Rectal smooth muscle tissue (tissue), 1 donor: Measurements from ENCODE around the gene MAPRE2.

Experiments
- H3K27ac ChIP-seq: one replicate; pipeline ENCODE4 v1.7.0; 2013; ENCODE audit warnings: low read depth, low read length, inconsistent platforms
- H3K27me3 ChIP-seq: one replicate; pipeline ENCODE4 v1.7.0; 2013; ENCODE audit warnings: low read length; ENCODE audit not compliant: control insufficient read depth, insufficient read depth
- H3K36me3 ChIP-seq: one replicate; pipeline ENCODE4 v1.7.0; 2013; ENCODE audit warnings: low read length; ENCODE audit not compliant: control insufficient read depth, insufficient read depth
- H3K4me1 ChIP-seq: one replicate; pipeline ENCODE4 v1.7.0; 2013; ENCODE audit warnings: low read length; ENCODE audit not compliant: control insufficient read depth, insufficient read depth
- H3K4me3 ChIP-seq: one replicate; pipeline ENCODE4 v1.7.0; 2013; ENCODE audit warnings: low read length
- H3K9ac ChIP-seq: one replicate; pipeline ENCODE4 v1.7.0; 2013; ENCODE audit warnings: low read length

Gene MAPRE2

GRCh38 chr18:35054401-35054800 lies 13.2 kb downstream of the MAPRE2 start:
- Histone ChIP-seq H3K9ac (no peak overlapping the region), H3K4me1 (peaks cover 2% of the 10 kb centered on the region), H3K27ac (no peak overlapping the region), H3K4me3 (no peak overlapping the region), H3K36me3 (no peaks in the 10 kb centered on the region), H3K27me3 (no peaks in the 10 kb centered on the region)

GRCh38 chr18:35055105-35055504 lies 13.9 kb downstream of the MAPRE2 start:
- H3K9ac ChIP-seq, result no peak overlapping the region
- H3K36me3 ChIP-seq, result no peaks in the 10 kb centered on the region
- peaks cover 2% of the 10 kb centered on the region for H3K4me1 ChIP-seq
- H3K27ac ChIP-seq, result no peak overlapping the region
- H3K27me3 ChIP-seq, result no peaks in the 10 kb centered on the region
- no peak overlapping the region for H3K4me3 ChIP-seq

DNA sequence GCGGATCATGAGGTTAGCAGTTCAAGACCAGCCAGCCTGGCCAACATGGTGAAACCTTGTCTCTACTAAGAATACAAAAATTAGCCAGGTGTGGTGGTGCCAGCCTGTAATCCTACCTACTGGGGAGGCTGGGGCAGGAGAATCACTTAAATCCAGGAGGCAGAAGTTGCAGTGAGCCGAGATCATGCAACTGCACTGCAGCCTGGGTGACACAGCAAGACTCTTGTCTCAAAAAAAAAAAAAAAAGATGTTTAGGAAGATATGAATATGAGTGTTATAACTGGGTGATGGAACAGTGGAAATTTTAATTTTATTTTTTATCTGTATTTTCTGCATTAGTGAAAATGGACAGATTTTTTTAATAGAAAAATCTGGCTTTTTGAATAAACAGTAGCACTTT lies 14.5 kb downstream of the MAPRE2 start:
- no peak overlapping the region for H3K27ac ChIP-seq
- H3K36me3 ChIP-seq, result no peaks in the 10 kb centered on the region
- no peaks in the 10 kb centered on the region for H3K4me1 ChIP-seq
- H3K4me3 ChIP-seq, result no peak overlapping the region
- H3K9ac ChIP-seq, result no peak overlapping the region
- H3K27me3 ChIP-seq, result no peaks in the 10 kb centered on the region

DNA sequence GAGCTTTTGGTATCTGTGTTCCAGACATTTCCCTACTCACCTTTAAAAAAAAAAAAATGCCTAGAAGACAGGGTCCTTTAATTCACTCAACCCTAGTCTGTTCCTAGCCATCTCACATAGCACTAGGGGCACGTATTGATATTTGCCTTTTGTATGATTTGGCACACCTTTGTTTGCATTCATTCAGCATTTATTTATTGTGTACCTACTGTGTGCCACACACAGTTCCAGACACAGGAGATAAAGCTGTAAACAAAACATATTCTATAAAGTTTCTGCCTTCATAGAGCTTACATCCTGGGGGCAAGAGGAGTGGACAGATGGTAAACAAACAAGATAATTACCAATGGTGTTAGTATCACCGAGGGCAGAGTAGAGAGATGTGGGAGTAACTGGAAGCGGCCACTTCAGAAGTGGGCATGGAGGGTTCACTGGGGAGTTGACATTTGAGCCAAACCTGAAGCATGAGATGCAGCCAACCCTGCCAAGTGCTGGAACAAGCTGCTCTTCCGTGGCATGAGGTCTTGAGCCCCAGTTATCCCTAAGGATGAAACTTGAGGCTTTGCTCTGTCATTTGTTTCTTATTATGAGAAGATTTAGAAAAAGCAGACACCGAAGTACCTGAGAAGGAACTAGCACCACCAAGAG lies 18.2 kb downstream of the MAPRE2 start:
- no peak overlapping the region for H3K9ac ChIP-seq
- no peak overlapping the region for H3K4me3 ChIP-seq
- no peaks in the 10 kb centered on the region for H3K4me1 ChIP-seq
- no peaks in the 10 kb centered on the region for H3K36me3 ChIP-seq
- H3K27ac ChIP-seq, result no peak overlapping the region
- H3K27me3 ChIP-seq, result no peaks in the 10 kb centered on the region

DNA sequence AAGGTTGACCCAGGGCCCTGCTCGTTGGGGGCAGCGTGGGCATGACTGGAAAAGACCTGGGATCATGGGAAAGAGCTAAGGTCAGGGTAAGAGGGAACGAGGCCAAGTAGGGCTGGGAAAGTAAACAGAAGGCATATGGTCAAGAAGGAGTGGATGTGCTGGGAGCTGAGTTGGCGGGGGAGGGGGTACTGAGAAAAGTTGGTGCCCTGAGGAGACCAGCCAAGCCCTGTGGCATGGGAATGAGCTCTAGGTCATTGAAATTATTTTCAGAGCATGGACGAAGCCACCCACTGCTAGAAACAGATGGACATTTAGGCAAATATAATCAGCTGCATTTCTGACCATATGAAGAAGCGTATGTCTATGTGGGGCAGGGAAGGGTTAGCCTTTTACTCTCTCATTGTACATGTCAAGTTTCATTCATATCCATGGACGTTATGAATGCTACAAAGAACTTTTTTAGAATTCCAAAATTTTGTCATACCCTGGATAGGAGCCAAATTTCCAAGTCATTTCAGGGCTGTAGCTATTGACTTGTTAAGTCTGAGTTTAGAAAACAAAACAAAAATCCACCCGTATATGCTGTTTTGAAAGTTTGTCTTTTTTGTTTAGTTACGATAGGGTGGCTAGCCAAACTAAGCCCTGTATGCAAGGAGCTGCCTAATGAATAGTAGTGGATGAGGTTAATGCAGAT lies 19.1 kb downstream of the MAPRE2 start:
- no peaks in the 10 kb centered on the region for H3K36me3 ChIP-seq
- H3K4me3 ChIP-seq, result no peak overlapping the region
- no peaks in the 10 kb centered on the region for H3K27me3 ChIP-seq
- H3K27ac ChIP-seq, result no peak overlapping the region
- no peak overlapping the region for H3K9ac ChIP-seq
- H3K4me1 ChIP-seq, result no peaks in the 10 kb centered on the region

GRCh38 chr18:35061336-35061735 lies 20.1 kb downstream of the MAPRE2 start:
- no peaks in the 10 kb centered on the region for H3K4me1 ChIP-seq
- no peak overlapping the region for H3K27ac ChIP-seq
- H3K9ac ChIP-seq, result no peak overlapping the region
- no peaks in the 10 kb centered on the region for H3K36me3 ChIP-seq
- H3K4me3 ChIP-seq, result no peak overlapping the region
- H3K27me3 ChIP-seq, result no peaks in the 10 kb centered on the region

DNA sequence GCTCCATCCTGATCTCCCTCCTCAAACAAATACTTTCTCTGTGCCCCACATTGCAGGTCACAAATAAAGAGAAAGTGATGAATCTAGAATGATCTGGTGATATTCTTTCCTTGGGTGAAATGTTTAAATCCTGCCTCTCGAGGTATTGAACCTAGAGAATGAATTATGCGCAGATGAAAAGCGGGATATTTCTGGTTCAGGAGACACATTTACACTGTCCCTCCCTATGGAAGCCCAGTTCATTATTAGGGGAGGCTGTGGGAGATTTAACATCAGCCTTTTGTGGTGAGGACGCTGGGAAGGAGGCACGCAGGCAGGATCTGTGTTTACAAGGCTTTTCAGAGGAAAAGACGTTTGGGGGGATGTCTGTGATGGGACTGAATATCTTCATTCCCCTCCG lies 20.6 kb downstream of the MAPRE2 start:
- no peaks in the 10 kb centered on the region for H3K27me3 ChIP-seq
- H3K36me3 ChIP-seq, result no peaks in the 10 kb centered on the region
- H3K9ac ChIP-seq, result no peak overlapping the region
- H3K27ac ChIP-seq, result no peak overlapping the region
- no peak overlapping the region for H3K4me3 ChIP-seq
- no peaks in the 10 kb centered on the region for H3K4me1 ChIP-seq

DNA sequence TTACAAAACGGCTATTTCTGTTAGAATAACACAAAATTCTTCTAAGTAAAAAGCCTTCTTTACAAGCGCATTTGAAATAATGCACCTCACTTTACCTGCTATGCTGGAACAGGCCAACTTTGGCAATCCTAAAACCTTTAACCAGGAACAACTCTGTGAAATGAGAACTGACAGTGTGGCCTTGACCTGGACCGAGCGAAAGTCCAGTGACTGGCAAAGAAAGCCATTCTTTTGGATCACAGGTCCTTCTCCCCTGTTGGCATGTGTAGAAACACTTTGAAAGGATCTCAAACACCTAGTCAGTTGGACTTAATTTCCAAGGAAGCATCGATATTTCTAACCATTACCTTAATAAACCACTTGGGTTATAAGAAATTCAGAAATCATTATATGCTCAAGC lies 21.2 kb downstream of the MAPRE2 start:
- H3K36me3 ChIP-seq, result no peaks in the 10 kb centered on the region
- no peaks in the 10 kb centered on the region for H3K4me1 ChIP-seq
- no peaks in the 10 kb centered on the region for H3K27me3 ChIP-seq
- no peak overlapping the region for H3K9ac ChIP-seq
- H3K27ac ChIP-seq, result no peak overlapping the region
- H3K4me3 ChIP-seq, result no peak overlapping the region

DNA sequence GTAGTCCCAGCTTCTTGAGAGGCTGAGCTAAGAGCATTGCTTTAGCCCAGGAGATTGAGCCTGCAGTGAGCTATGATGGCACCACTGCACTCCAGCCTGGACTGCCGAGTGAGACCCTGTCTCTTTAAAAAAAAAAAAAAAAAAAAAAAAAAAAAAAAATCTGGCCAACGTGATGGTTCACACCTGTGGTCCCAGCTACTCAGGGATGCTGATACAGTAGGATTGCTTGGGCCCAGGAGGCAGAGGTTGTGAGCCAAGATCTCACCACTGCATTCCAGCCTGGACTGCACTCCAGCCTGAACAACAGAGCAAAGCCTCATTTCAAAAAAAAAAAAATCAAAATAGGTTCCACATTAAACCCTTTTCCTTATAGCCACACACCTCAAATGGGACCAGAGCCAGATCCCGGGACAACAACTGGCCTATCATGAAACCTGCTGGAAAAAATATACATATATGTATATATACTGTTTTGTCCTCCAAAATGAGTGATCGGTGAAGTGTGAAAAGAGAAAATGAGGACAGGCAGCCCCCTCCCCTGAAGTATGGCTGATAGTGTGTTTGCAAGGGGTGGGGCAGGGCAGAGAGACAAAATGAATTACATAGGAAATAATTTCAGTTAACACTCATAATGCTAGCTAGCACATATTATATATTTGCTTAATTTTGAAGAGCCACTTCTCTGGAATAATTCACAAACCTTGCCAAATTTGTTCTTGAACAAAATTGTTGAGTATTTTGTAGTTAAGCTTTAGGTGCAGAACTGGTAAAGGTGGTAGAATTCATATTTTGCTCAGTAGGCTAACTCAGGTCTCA lies 22.9 kb downstream of the MAPRE2 start:
- Histone ChIP-seq H3K27ac (no peak overlapping the region), H3K27me3 (no peaks in the 10 kb centered on the region), H3K9ac (no peak overlapping the region), H3K36me3 (no peaks in the 10 kb centered on the region), H3K4me3 (no peak overlapping the region), H3K4me1 (no peaks in the 10 kb centered on the region)

- H3K27me3 ChIP-seq, result no peaks in the 10 kb centered on the region
Observed at GRCh38 chr18:35067454-35067853, 26.2 kb downstream of the MAPRE2 start.

DNA sequence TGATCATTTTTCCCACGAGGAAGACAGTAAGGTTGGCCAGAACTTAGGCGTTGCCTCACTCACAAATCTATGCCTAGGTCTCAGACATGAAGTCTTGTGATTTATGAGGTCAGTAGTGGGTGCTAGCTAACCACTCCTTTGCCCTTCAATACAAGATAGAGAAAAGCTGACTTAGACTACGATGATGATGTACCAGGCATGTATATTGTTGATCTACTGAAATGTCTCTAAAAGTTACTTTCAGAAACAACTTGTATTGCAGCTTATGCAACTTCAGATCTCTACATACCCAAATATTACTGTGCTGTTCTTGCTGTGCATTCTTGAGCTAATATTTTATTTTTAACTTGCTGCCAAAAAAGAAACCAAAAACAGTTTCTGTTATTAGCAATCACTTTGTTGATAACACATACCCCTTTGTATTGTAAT lies 30.6 kb downstream of the MAPRE2 start:
- Histone ChIP-seq H3K36me3 (no peaks in the 10 kb centered on the region), H3K9ac (no peak overlapping the region), H3K27ac (no peak overlapping the region), H3K27me3 (no peaks in the 10 kb centered on the region), H3K4me3 (no peak overlapping the region), H3K4me1 (no peaks in the 10 kb centered on the region)

More at GRCh38 chr18:35067454-35067853, 26.2 kb downstream of the MAPRE2 start:
- Histone ChIP-seq H3K9ac (no peak overlapping the region), H3K4me3 (no peak overlapping the region), H3K36me3 (no peaks in the 10 kb centered on the region), H3K4me1 (no peaks in the 10 kb centered on the region), H3K27ac (no peak overlapping the region)

DNA sequence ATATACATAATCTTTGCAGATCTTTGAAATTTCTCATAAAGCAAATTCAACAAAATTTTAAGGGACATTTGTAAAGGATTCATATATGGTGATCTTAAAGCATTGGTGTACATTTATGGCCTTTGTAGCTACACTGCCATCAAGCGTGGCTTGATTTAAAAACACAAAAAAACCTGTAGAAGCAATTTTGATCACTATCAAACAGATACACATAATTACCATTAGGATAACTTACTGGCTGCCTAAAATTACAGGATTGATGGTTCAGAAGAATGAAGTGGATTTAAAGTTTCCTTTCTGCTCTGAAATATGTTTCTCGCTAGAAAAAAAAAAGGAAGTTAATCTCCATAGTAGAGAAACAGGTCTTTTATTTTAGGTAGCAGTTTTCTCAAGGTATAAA lies 31.4 kb downstream of the MAPRE2 start:
- H3K9ac ChIP-seq, result no peak overlapping the region
- no peaks in the 10 kb centered on the region for H3K27me3 ChIP-seq
- H3K27ac ChIP-seq, result no peak overlapping the region
- H3K4me1 ChIP-seq, result no peaks in the 10 kb centered on the region
- H3K4me3 ChIP-seq, result no peak overlapping the region
- no peaks in the 10 kb centered on the region for H3K36me3 ChIP-seq
